Activated naive CD4-positive, alpha-beta T cell treated with anti-CD3 and anti-CD28 coated beads, Interleukin-2, amount 10 ng/mL, durations not matched to agents 7 days and 5 days (primary cell): ENCODE measurements around the gene IKZF3.
A peak's percentile ranks its signal among the peaks of the same experiment; 100 is the strongest.
"Not testable (repeated sequence)": the region's sequence is repeated elsewhere in the genome, so short reads cannot be mapped to it uniquely, and the experiment has no call there.

Experiments
- CTCF ChIA-PET: fragments of 350-600 bp; sonication (Branson Sonifier 250); formaldehyde crosslinking; loops from one replicate; lab custom pipeline; 2021; ENCODE audit warnings: antibody characterized with exemption; lab: Charles Lee
- DNase-seq: peaks from one replicate; pipeline ENCODE4 v3.0.0-alpha.2; 2020
- H3K27ac Mint-ChIP-seq: one replicate; pipeline ENCODE4 v1.8.0; 2021; ENCODE audit warnings: mild to moderate bottlenecking, moderate library complexity, mixed read lengths
- H3K27me3 Mint-ChIP-seq: one replicate; pipeline ENCODE4 v1.8.0; 2021; ENCODE audit warnings: mild to moderate bottlenecking, mixed read lengths
- H3K36me3 Mint-ChIP-seq: one replicate; pipeline ENCODE4 v1.8.0; 2021; ENCODE audit warnings: mixed read lengths
- H3K4me1 Mint-ChIP-seq: one replicate; pipeline ENCODE4 v1.8.0; 2021; ENCODE audit warnings: mixed read lengths
- H3K4me3 Mint-ChIP-seq: one replicate; pipeline ENCODE4 v1.8.0; 2021; ENCODE audit warnings: mild to moderate bottlenecking, moderate library complexity, mixed read lengths
- H3K9me3 Mint-ChIP-seq: one replicate; pipeline ENCODE4 v1.8.0; 2021; ENCODE audit warnings: mixed read lengths

The IKZF3 gene

GRCh38 chr17:39863918-39864746, at the start of gene IKZF3:
Gene IKZF3 (minus strand): TSS chr17:39864312. CDS start chr17:39864126, 186 bp downstream.
- peaks cover 1% of the 10 kb centered on the region for H3K9me3 Mint-ChIP-seq
- H3K4me1 Mint-ChIP-seq: peaks cover 84% of the 10 kb centered on the region
- peak within 1 kb of the TSS; percentile 88 for H3K27ac Mint-ChIP-seq
- peak within 1 kb of the TSS; percentile 93 for H3K4me3 Mint-ChIP-seq
- DNase-seq: peak; percentile 83
- CTCF ChIA-PET: interaction anchor here (0.9 to 2.6 kb wide), 11 partner anchors 42 to 242 kb away, joined by 3 to 13 read pairs (median 3); partner anchors contain the start of genes MIEN1 and PGAP3
- H3K36me3 Mint-ChIP-seq: peaks cover 7% of the 10 kb centered on the region
- peaks cover 21% of the 10 kb centered on the region for H3K27me3 Mint-ChIP-seq

DNA sequence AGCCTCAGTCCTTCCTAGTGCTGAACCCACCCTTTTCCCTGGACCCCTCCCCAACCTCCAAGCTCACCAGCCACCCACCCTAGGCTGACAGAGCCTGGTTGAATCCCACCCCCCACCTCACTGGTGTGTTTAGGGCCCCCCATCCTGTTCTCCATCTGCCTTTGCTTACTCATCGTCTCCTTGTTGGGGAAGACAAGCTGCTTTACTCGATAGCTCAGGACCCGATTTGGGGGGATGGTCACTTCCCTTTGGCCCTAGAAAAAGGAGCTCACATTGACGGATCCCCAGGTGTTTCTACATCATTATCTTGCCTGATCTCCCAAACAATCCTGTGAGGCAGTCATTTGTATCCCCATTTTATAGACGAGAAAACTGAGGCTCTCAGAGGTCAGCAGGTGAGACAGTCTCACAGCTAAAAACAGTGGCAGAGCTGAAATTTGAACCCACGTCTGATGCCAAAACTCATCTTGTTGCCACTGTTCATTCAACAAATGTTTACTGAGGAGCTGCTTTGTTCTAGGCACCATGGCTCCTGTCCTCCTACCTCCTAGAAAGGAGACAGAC, 44.8 kb upstream of the IKZF3 start:
- Mint-ChIP-seq H3K27ac (no peak overlapping the region), H3K4me3 (no peak overlapping the region), H3K27me3 (no peaks in the 10 kb centered on the region), H3K36me3 (peaks cover 71% of the 10 kb centered on the region), H3K9me3 (no peaks in the 10 kb centered on the region), H3K4me1 (peaks cover 30% of the 10 kb centered on the region)
- no peak for DNase-seq
- CTCF ChIA-PET: interaction anchor here (1.0 to 1.2 kb wide), 2 partner anchors 118 to 254 kb away, joined by 3 read pairs; no protein-coding TSS in a partner anchor

- CTCF ChIA-PET: interaction anchor here (1.6 kb wide), 1 partner anchor 21 kb away, joined by 3 read pairs; no protein-coding TSS in a partner anchor
- peaks cover 60% of the 10 kb centered on the region for H3K36me3 Mint-ChIP-seq
- peaks cover 43% of the 10 kb centered on the region for H3K4me1 Mint-ChIP-seq
- DNase-seq: no peak
- no peaks in the 10 kb centered on the region for H3K9me3 Mint-ChIP-seq
- H3K27me3 Mint-ChIP-seq: no peaks in the 10 kb centered on the region
- no peak overlapping the region for H3K4me3 Mint-ChIP-seq
- H3K27ac Mint-ChIP-seq: no peak overlapping the region
Measured at GRCh38 chr17:39904990-39905288, 40.8 kb upstream of the IKZF3 start.

- H3K4me3 Mint-ChIP-seq: peak overlapping the region; percentile 23
- no peaks in the 10 kb centered on the region for H3K27me3 Mint-ChIP-seq
- H3K27ac Mint-ChIP-seq: peak overlapping the region; percentile 90
- H3K36me3 Mint-ChIP-seq: peaks cover 59% of the 10 kb centered on the region
- CTCF ChIA-PET: interaction anchor here (1.6 kb wide), 1 partner anchor 23 kb away, joined by 3 read pairs; no protein-coding TSS in a partner anchor
- peaks cover 43% of the 10 kb centered on the region for H3K4me1 Mint-ChIP-seq
- H3K9me3 Mint-ChIP-seq: no peaks in the 10 kb centered on the region
- peak; percentile 47 for DNase-seq
Measured at GRCh38 chr17:39903158-39903884, 39.2 kb upstream of the IKZF3 start.

- H3K4me3 Mint-ChIP-seq, H3K27ac Mint-ChIP-seq, H3K9me3 Mint-ChIP-seq, DNase-seq, H3K27me3 Mint-ChIP-seq: not testable (repeated sequence)
- Mint-ChIP-seq H3K36me3 (peaks cover 52% of the 10 kb centered on the region), H3K4me1 (peaks cover 42% of the 10 kb centered on the region)
- CTCF ChIA-PET: interaction anchor here (0.7 kb wide), 1 partner anchor 11 kb away, joined by 3 read pairs; no protein-coding TSS in a partner anchor
Measured at GRCh38 chr17:39902027-39902426, 37.9 kb upstream of the IKZF3 start.

- H3K9me3 Mint-ChIP-seq: no peaks in the 10 kb centered on the region
- CTCF ChIA-PET: no interaction called here
- no peak overlapping the region for H3K27ac Mint-ChIP-seq
- H3K4me3 Mint-ChIP-seq: no peak overlapping the region
- no peaks in the 10 kb centered on the region for H3K27me3 Mint-ChIP-seq
- no peak for DNase-seq
- peaks cover 24% of the 10 kb centered on the region for H3K4me1 Mint-ChIP-seq
- peaks cover 24% of the 10 kb centered on the region for H3K36me3 Mint-ChIP-seq
Measured at GRCh38 chr17:39899215-39899614, 35.1 kb upstream of the IKZF3 start.

GRCh38 chr17:39898088-39898487, 34.0 kb upstream of the IKZF3 start:
- peaks cover 13% of the 10 kb centered on the region for H3K4me1 Mint-ChIP-seq
- H3K27me3 Mint-ChIP-seq: no peaks in the 10 kb centered on the region
- H3K4me3 Mint-ChIP-seq: no peak overlapping the region
- H3K27ac Mint-ChIP-seq: no peak overlapping the region
- CTCF ChIA-PET: no interaction called here
- peaks cover 19% of the 10 kb centered on the region for H3K36me3 Mint-ChIP-seq
- no peaks in the 10 kb centered on the region for H3K9me3 Mint-ChIP-seq
- no peak for DNase-seq

- no peak overlapping the region for H3K4me3 Mint-ChIP-seq
- no peak overlapping the region for H3K27ac Mint-ChIP-seq
- peaks cover 19% of the 10 kb centered on the region for H3K27me3 Mint-ChIP-seq
- DNase-seq: no peak
- H3K9me3 Mint-ChIP-seq: no peaks in the 10 kb centered on the region
- H3K4me1 Mint-ChIP-seq: peaks cover 6% of the 10 kb centered on the region
- peaks cover 6% of the 10 kb centered on the region for H3K36me3 Mint-ChIP-seq
- CTCF ChIA-PET: interaction anchor here (0.9 to 1.4 kb wide), 3 partner anchors 22 to 64 kb away, joined by 3 to 5 read pairs (median 3); no protein-coding TSS in a partner anchor
Measured at GRCh38 chr17:39894681-39895376, 30.7 kb upstream of the IKZF3 start.

GRCh38 chr17:39889200-39889599, 25.1 kb upstream of the IKZF3 start:
- peaks cover 48% of the 10 kb centered on the region for H3K27me3 Mint-ChIP-seq
- H3K36me3 Mint-ChIP-seq: no peaks in the 10 kb centered on the region
- no peak overlapping the region for H3K27ac Mint-ChIP-seq
- no peaks in the 10 kb centered on the region for H3K9me3 Mint-ChIP-seq
- no peak for DNase-seq
- H3K4me3 Mint-ChIP-seq: no peak overlapping the region
- CTCF ChIA-PET: interaction anchor here (1.1 kb wide), 1 partner anchor 24 kb away, joined by 4 read pairs; no protein-coding TSS in a partner anchor
- H3K4me1 Mint-ChIP-seq: no peaks in the 10 kb centered on the region

GRCh38 chr17:39887078-39887477, 23.0 kb upstream of the IKZF3 start:
- CTCF ChIA-PET: no interaction called here

DNA sequence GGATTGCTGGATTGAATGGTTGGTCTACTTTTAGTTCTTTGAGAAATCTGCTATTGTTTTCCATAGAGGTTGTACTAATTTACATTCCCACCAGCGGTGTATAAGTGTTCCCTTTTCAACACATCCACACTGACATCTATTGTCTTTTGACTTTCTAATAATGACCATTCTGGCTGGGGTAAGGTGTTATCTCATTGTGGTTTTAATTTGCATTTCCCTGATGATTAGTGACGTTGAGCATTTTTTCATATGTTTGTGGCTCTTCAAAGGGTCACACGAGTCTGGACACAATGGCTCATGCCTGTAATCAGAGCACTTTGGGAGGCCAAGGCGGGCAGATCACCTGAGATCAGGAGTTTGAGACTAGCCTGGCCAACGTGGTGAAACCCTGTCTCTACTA, 22.0 kb upstream of the IKZF3 start:
- H3K9me3 Mint-ChIP-seq, DNase-seq, H3K4me1 Mint-ChIP-seq, H3K4me3 Mint-ChIP-seq, H3K36me3 Mint-ChIP-seq, CTCF ChIA-PET, H3K27ac Mint-ChIP-seq: not testable (repeated sequence)
- H3K27me3 Mint-ChIP-seq: peaks cover 41% of the 10 kb centered on the region

More at GRCh38 chr17:39887078-39887477, 23.0 kb upstream of the IKZF3 start:
- no peaks in the 10 kb centered on the region for H3K36me3 Mint-ChIP-seq
- H3K9me3 Mint-ChIP-seq: no peaks in the 10 kb centered on the region
- H3K4me1 Mint-ChIP-seq: no peaks in the 10 kb centered on the region
- H3K27ac Mint-ChIP-seq: no peak overlapping the region
- H3K27me3 Mint-ChIP-seq: peaks cover 39% of the 10 kb centered on the region
- no peak for DNase-seq
- no peak overlapping the region for H3K4me3 Mint-ChIP-seq

GRCh38 chr17:39872751-39873150, 8.6 kb upstream of the IKZF3 start:
- Mint-ChIP-seq H3K9me3 (peaks cover 1% of the 10 kb centered on the region), H3K36me3 (no peaks in the 10 kb centered on the region), H3K4me1 (peaks cover 16% of the 10 kb centered on the region), H3K27ac (no peak overlapping the region), H3K27me3 (peaks cover 27% of the 10 kb centered on the region), H3K4me3 (no peak overlapping the region)
- CTCF ChIA-PET: interaction anchor here (0.7 to 3.3 kb wide), 15 partner anchors 16 to 251 kb away, joined by 3 to 31 read pairs (median 4); partner anchors contain the start of genes MIEN1 and PSMD3
- DNase-seq: no peak

GRCh38 chr17:39871801-39872200, 7.7 kb upstream of the IKZF3 start:
- Mint-ChIP-seq H3K4me3 (no peak overlapping the region), H3K27me3 (peaks cover 33% of the 10 kb centered on the region), H3K4me1 (peaks cover 26% of the 10 kb centered on the region), H3K27ac (no peak overlapping the region), H3K9me3 (peaks cover 1% of the 10 kb centered on the region), H3K36me3 (no peaks in the 10 kb centered on the region)
- no peak for DNase-seq
- CTCF ChIA-PET: interaction anchor here (0.9 to 3.3 kb wide), 8 partner anchors 24 to 155 kb away, joined by 3 to 31 read pairs (median 6); partner anchors contain the start of gene PSMD3
